ENCODE data around the gene GNMT. TPM values are rescaled to one million over a fixed set of nuclear protein-coding genes. Genes with fewer than 3 reads are reported as not detected.
A peak's percentile ranks its signal among the peaks of the same experiment; 100 is the strongest.
"Not testable (repeated sequence)": the region's sequence is repeated elsewhere in the genome, so short reads cannot be mapped to it uniquely, and the experiment has no call there.

GNMT gene
- total RNA-seq, 1 experiment from 2014 or later, result 0.47 TPM

GRCh38 chr6:42996513-42996912 is 36.0 kb downstream of the GNMT start:
- BruUV-seq (replicated peaks), result no TSS peak
- intact Hi-C loops (cut with micrococcal nuclease), result no loop called here
- Histone ChIP-seq H3K79me2 (ENCODE audit: low read length) (peaks cover 2% of the 10 kb centered on the region; the same call in 1 of the 2 replicates), H3K4me3 (ENCODE audit: low read length) (no peak overlapping the region), H3K9me3 (ENCODE audit: low read length) (no peaks in the 10 kb centered on the region), H3K9me2 (replicated peaks; ENCODE audit: low read length) (no peaks in the 10 kb centered on the region), H2AFZ (ENCODE audit: low read length) (no peak overlapping the region), H3K36me3 (ENCODE audit: low read depth, low read length) (no peaks in the 10 kb centered on the region), H4K20me1 (ENCODE audit: low read length) (no peaks in the 10 kb centered on the region), H3K4me2 (ENCODE audit: low read length) (no peak overlapping the region), H3K27me3 (ENCODE audit: low read length) (no peaks in the 10 kb centered on the region), H3K4me1 (ENCODE audit: insufficient read depth, low read length) (no peaks in the 10 kb centered on the region), H3K9ac (ENCODE audit: low read length) (no peak overlapping the region), H3K27ac (ENCODE audit: low read length) (no peak overlapping the region), H3F3A (ENCODE audit: low read length, unreplicated experiment) (peaks cover 3% of the 10 kb centered on the region)
- CTCF ChIA-PET, result interaction anchor here (0.6 to 1.2 kb wide), 5 partner anchors 12 to 458 kb away, joined by 4 to 5 read pairs (median 5); partner anchors contain the start of gene PPP2R5D
- POLR2A ChIA-PET (ENCODE audit: unreplicated experiment), result interaction anchor here (0.6 to 0.8 kb wide), 4 partner anchors 13 to 106 kb away, joined by 3 to 5 read pairs (median 4); a partner anchor contains a TSS
- peak; percentile 58 for ATAC-seq
- peak; percentile 7 for DNase-seq
- peak; percentile 44 for TF ChIP-seq CTCF (conservative IDR thresholded peaks at IDR 0.05; ENCODE audit: low read depth, low read length)
- TF ChIP-seq EZH2 (IDR thresholded peaks at IDR 0.05; ENCODE audit: low read length, unreplicated experiment), result no peak

GRCh38 chr6:42998205-42998604 is 37.7 kb downstream of the GNMT start:
- CTCF ChIA-PET; H3K4me3 ChIP-seq (ENCODE audit: low read length); BruUV-seq (replicated peaks); DNase-seq; H3K79me2 ChIP-seq (ENCODE audit: low read length); H3K27me3 ChIP-seq (ENCODE audit: low read length); H3K9me2 ChIP-seq (replicated peaks; ENCODE audit: low read length); H3K27ac ChIP-seq (ENCODE audit: low read length); H2AFZ ChIP-seq (ENCODE audit: low read length); H3K9me3 ChIP-seq (ENCODE audit: low read length); H4K20me1 ChIP-seq (ENCODE audit: low read length); intact Hi-C loops (cut with micrococcal nuclease); H3K4me1 ChIP-seq (ENCODE audit: insufficient read depth, low read length); H3K4me2 ChIP-seq (ENCODE audit: low read length); H3K36me3 ChIP-seq (ENCODE audit: low read depth, low read length); H3F3A ChIP-seq (ENCODE audit: low read length, unreplicated experiment); ATAC-seq; H3K9ac ChIP-seq (ENCODE audit: low read length): not testable (repeated sequence)
- POLR2A ChIA-PET (ENCODE audit: unreplicated experiment), result interaction anchor here (0.7 kb wide), 1 partner anchor 262 kb away, joined by 3 read pairs; no protein-coding TSS in a partner anchor

- intact Hi-C loops (cut with micrococcal nuclease), result no loop called here
- Histone ChIP-seq H3K9ac (ENCODE audit: low read length) (no peak overlapping the region), H3K27ac (ENCODE audit: low read length) (no peak overlapping the region), H4K20me1 (ENCODE audit: low read length) (no peaks in the 10 kb centered on the region), H3K4me3 (ENCODE audit: low read length) (no peak overlapping the region), H2AFZ (ENCODE audit: low read length) (no peak overlapping the region), H3K36me3 (ENCODE audit: low read depth, low read length) (peaks cover 5% of the 10 kb centered on the region; the same call in 1 of the 2 replicates), H3K9me3 (ENCODE audit: low read length) (no peaks in the 10 kb centered on the region), H3K4me2 (ENCODE audit: low read length) (no peak overlapping the region), H3K9me2 (replicated peaks; ENCODE audit: low read length) (no peaks in the 10 kb centered on the region), H3K4me1 (ENCODE audit: insufficient read depth, low read length) (no peaks in the 10 kb centered on the region), H3K27me3 (ENCODE audit: low read length) (no peaks in the 10 kb centered on the region), H3K79me2 (ENCODE audit: low read length) (no peaks in the 10 kb centered on the region), H3F3A (ENCODE audit: low read length, unreplicated experiment) (no peaks in the 10 kb centered on the region)
- CTCF ChIA-PET, result no interaction called here
- DNase-seq (no peak), ATAC-seq (no peak)
- BruUV-seq (replicated peaks), result no TSS peak
- TF ChIP-seq EZH2phosphoT487 (IDR thresholded peaks at IDR 0.05; ENCODE audit: borderline replicate concordance, low read length) (no peak), CTCF (conservative IDR thresholded peaks at IDR 0.05; ENCODE audit: low read depth, low read length) (no peak), EZH2 (IDR thresholded peaks at IDR 0.05; ENCODE audit: low read length, unreplicated experiment) (no peak)
- POLR2A ChIA-PET (ENCODE audit: unreplicated experiment), result no interaction called here
These were observed 41.3 kb downstream of the GNMT start for GRCh38 chr6:43001843-43002242.
